ACC112 (cell line): ENCODE data around the gene B4GALT5.

ENCODE experiments used
- H2AFZ ChIP-seq: fragments of 200-600 bp; sonication (generic); one replicate; pipeline ENCODE4 v1.6.0; 2017; ENCODE audit warnings: antibody characterized with exemption, low read length; ENCODE audit not compliant: unreplicated experiment
- H3K27ac ChIP-seq: fragments of 200-600 bp; sonication (generic); 2 replicates; pipeline ENCODE4 v1.5.1; 2014; ENCODE audit warnings: low read depth, mild to moderate bottlenecking, antibody characterized with exemption, low read length, moderate library complexity
- H3K27me3 ChIP-seq: fragments of 200-600 bp; sonication (generic); 2 replicates; pipeline ENCODE4 v1.6.1; 2014; ENCODE audit warnings: mild to moderate bottlenecking, antibody characterized with exemption, low read length, moderate library complexity, mixed read lengths; ENCODE audit not compliant: insufficient read depth
- H3K36me3 ChIP-seq: fragments of 200-600 bp; sonication (generic); 2 replicates; pipeline ENCODE4 v1.6.1; 2016; ENCODE audit warnings: mild to moderate bottlenecking, antibody characterized with exemption, low read length, moderate library complexity, mixed read lengths; ENCODE audit not compliant: insufficient read depth
- H3K4me1 ChIP-seq: fragments of 200-600 bp; sonication (generic); one replicate; pipeline ENCODE4 v1.6.1; 2016; ENCODE audit warnings: low read length, mixed read lengths; ENCODE audit not compliant: insufficient read depth, unreplicated experiment, control insufficient read depth
- H3K4me3 ChIP-seq: fragments of 200-600 bp; sonication (generic); 2 replicates; pipeline ENCODE4 v1.5.1; 2014; ENCODE audit warnings: mild to moderate bottlenecking, low read depth, low read length
- H3K79me2 ChIP-seq: fragments of 200-600 bp; sonication (generic); one replicate; pipeline ENCODE4 v1.6.0; 2016; ENCODE audit warnings: low read length; ENCODE audit not compliant: control insufficient read depth, unreplicated experiment, insufficient read depth

B4GALT5 gene

GRCh38 chr20:49701241-49701790 lies 12.4 kb downstream of the B4GALT5 start:
- H3K4me3 ChIP-seq: peak overlapping the region; percentile 34
- no peaks in the 10 kb centered on the region for H3K27me3 ChIP-seq
- H3K79me2 ChIP-seq: peaks cover 94% of the 10 kb centered on the region
- no peak overlapping the region for H2AFZ ChIP-seq
- H3K27ac ChIP-seq: peak overlapping the region; percentile 85
- peaks cover 52% of the 10 kb centered on the region for H3K4me1 ChIP-seq
- H3K36me3 ChIP-seq: no peaks in the 10 kb centered on the region

DNA sequence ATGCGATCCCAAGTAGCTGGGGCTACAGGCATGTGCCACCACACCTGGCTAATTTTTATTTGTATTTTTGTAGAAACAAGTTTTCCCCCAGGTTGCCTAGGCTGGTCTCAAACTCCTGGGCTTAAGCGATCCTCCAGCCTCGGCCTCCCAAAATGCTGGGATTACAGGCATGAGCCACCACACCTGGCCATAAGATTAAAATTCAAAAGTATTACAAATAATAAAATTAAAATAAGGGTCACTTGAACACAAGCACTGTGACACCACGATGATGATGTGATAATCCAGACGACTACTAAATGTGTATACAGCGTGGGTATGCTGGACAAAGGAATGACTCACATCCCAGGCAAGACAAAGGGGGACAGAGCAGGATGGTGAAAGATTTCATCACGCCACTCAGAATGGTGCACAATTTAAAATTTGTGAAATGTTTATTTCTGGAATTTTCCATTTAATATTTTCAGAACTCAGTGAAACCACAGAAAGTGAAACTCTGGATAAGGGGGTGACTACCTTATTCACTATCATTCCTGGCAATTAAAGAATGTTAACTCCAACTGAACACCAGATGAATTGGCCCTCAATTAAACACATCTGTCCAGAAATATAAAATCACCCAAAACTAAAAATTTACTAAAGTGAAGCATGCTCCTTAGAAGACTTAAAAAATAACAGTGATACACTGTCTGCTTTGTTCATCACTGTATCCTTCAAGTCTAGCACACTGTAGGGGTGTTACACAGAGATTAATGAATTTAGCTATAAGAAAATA lies 13.1 kb downstream of the B4GALT5 start:
- peak overlapping the region; percentile 34 for H3K4me3 ChIP-seq
- H3K27me3 ChIP-seq: no peaks in the 10 kb centered on the region
- peaks cover 94% of the 10 kb centered on the region for H3K79me2 ChIP-seq
- no peak overlapping the region for H2AFZ ChIP-seq
- H3K36me3 ChIP-seq: no peaks in the 10 kb centered on the region
- peak overlapping the region; percentile 85 for H3K27ac ChIP-seq
- peaks cover 57% of the 10 kb centered on the region for H3K4me1 ChIP-seq

DNA sequence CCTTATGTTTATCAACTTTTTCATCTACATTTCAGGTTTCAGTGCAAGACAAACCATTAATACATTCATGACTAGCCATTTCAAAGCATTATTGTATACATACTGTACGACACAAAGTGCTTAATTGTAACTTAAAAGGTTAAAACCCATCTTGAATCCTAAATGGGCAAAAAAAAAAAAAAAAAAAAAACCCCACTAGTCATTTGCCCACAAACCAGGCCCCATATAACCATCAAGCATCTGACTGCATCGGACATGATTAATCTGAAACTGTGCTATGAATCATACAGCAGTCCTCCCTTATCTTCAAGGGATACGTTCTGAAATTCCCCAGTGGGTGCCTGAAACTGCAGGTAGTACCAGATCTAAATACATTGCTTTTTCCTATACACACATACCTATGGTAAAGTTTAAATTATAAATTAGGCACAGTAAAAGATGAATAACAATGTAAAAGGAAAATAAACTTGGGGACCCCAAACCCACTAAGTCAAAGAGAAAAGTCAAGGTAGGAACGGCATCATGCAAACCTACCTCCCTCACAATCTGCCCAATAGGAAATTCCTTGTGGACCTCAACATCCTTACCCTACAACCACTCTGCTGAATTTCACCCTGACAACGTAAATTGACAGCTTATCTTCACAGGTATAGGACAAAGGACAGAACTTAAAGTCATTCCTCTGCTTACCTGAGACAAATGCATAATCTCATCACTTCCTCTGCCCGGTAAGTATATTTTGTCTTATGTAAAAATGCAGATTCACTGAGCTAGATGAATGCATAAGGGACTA lies 14.3 kb downstream of the B4GALT5 start:
- no peaks in the 10 kb centered on the region for H3K27me3 ChIP-seq
- no peaks in the 10 kb centered on the region for H3K36me3 ChIP-seq
- peak overlapping the region; percentile 85 for H3K27ac ChIP-seq
- H3K4me1 ChIP-seq: peaks cover 67% of the 10 kb centered on the region
- peaks cover 95% of the 10 kb centered on the region for H3K79me2 ChIP-seq
- H3K4me3 ChIP-seq: no peak overlapping the region
- H2AFZ ChIP-seq: no peak overlapping the region

DNA sequence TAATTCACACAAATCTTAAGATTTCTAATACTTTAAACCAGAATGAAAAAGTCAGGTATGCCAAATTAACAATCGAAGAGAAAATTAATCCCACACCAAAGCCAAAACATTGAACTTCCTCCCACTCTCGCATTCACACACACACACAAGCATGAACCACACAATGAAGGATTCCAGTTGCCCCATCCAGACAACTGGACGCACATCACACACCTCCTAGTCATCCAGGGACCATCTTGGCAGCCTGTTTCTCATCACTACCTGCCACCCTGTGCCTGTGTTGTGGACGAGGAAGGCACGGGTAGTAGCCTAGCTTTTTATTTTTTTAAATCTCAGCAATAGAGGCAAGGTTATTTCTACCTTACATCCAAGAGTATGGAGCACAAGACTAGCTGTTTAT lies 15.2 kb downstream of the B4GALT5 start:
- peaks cover 73% of the 10 kb centered on the region for H3K4me1 ChIP-seq
- H3K27ac ChIP-seq: peak overlapping the region; percentile 85; the same call in 1 of the 2 replicates
- H3K36me3 ChIP-seq: no peaks in the 10 kb centered on the region
- H2AFZ ChIP-seq: no peak overlapping the region
- peaks cover 96% of the 10 kb centered on the region for H3K79me2 ChIP-seq
- no peaks in the 10 kb centered on the region for H3K27me3 ChIP-seq
- H3K4me3 ChIP-seq: no peak overlapping the region

- Histone ChIP-seq H3K27ac (no peak overlapping the region), H3K79me2 (peaks cover 97% of the 10 kb centered on the region), H2AFZ (no peak overlapping the region), H3K4me3 (no peak overlapping the region), H3K36me3 (no peaks in the 10 kb centered on the region), H3K27me3 (no peaks in the 10 kb centered on the region), H3K4me1 (peaks cover 78% of the 10 kb centered on the region)
Measured at GRCh38 chr20:49697071-49697470, 16.6 kb downstream of the B4GALT5 start.

DNA sequence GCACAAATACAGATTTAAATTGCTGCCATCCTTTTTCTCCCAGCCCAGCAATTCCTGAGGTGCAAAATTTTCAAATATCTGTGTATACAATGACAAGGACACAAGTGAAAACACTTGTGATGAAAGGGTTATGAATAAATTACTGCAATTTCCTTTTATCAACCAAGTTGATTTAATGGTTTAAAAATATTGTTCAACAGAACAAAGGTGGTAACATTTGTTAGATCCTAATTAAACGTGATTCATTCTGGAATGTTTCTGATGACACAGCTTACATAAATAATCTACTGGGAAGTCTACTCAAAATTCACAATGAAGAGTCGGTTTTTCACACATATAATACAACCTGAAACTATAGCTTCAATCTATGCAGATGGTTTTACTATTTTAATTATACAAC lies 17.1 kb downstream of the B4GALT5 start:
- Histone ChIP-seq H3K4me3 (no peak overlapping the region), H3K4me1 (peaks cover 79% of the 10 kb centered on the region), H2AFZ (no peak overlapping the region), H3K27me3 (no peaks in the 10 kb centered on the region), H3K27ac (no peak overlapping the region), H3K36me3 (no peaks in the 10 kb centered on the region), H3K79me2 (peaks cover 97% of the 10 kb centered on the region)

- Histone ChIP-seq H3K4me1 (peaks cover 79% of the 10 kb centered on the region), H3K27me3 (no peaks in the 10 kb centered on the region), H3K79me2 (peaks cover 98% of the 10 kb centered on the region), H3K4me3 (no peak overlapping the region), H3K36me3 (no peaks in the 10 kb centered on the region), H2AFZ (no peak overlapping the region), H3K27ac (no peak overlapping the region)
Measured at GRCh38 chr20:49695830-49696229, 17.8 kb downstream of the B4GALT5 start.

GRCh38 chr20:49694450-49695071 lies 19.1 kb downstream of the B4GALT5 start:
- Histone ChIP-seq H3K79me2 (peaks cover 99% of the 10 kb centered on the region), H3K27ac (peak overlapping the region; percentile 38; the same call in 1 of the 2 replicates), H3K27me3 (no peaks in the 10 kb centered on the region), H3K4me3 (no peak overlapping the region), H3K36me3 (no peaks in the 10 kb centered on the region), H3K4me1 (peaks cover 71% of the 10 kb centered on the region), H2AFZ (no peak overlapping the region)

- H2AFZ ChIP-seq: no peak overlapping the region
- peaks cover 99% of the 10 kb centered on the region for H3K79me2 ChIP-seq
- no peaks in the 10 kb centered on the region for H3K36me3 ChIP-seq
- no peaks in the 10 kb centered on the region for H3K27me3 ChIP-seq
- H3K4me1 ChIP-seq: peaks cover 62% of the 10 kb centered on the region
- no peak overlapping the region for H3K4me3 ChIP-seq
- peak overlapping the region; percentile 19; the same call in 1 of the 2 replicates for H3K27ac ChIP-seq
Measured at GRCh38 chr20:49693435-49694171, 20.1 kb downstream of the B4GALT5 start.

DNA sequence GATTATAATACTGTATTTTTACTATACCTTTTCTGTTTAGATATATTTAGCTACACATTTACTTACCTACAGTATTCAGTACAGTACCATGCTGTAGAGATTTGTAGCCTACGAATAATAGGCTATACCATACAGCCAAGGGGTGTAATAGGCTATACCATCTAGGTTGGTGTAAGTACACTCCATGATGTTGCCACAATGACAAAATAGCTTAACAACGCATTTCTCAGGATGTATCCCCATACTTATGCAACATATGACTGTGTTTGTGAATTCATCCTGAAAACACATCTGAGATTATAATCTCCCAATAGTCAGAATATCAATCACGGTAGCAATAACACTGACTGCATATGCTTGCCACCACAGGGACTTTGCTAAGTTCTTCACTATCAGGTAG lies 20.7 kb downstream of the B4GALT5 start:
- Histone ChIP-seq H3K4me1 (peaks cover 62% of the 10 kb centered on the region), H3K36me3 (no peaks in the 10 kb centered on the region), H3K4me3 (no peak overlapping the region), H3K27me3 (no peaks in the 10 kb centered on the region), H3K27ac (no peak overlapping the region), H3K79me2 (peaks cover 99% of the 10 kb centered on the region), H2AFZ (no peak overlapping the region)
